GM12892 (cell line): ENCODE results near the gene GALM.

Experiments used
- POLR2A ChIP-seq: IDR thresholded peaks from 2 replicates; pipeline ENCODE4 v1.6.1; 2011; ENCODE audit warnings: low read depth, low read length, control low read depth
- POLR2AphosphoS5 ChIP-seq: IDR thresholded peaks from 2 replicates; pipeline ENCODE4 v1.6.1; 2011; ENCODE audit warnings: low read depth, low read length, control low read depth

- TF ChIP-seq POLR2AphosphoS5 (no peak), POLR2A (no peak)
These were observed 619 bp downstream of the GALM start for GRCh38 chr2:38666556-38666910.
